ENCODE results near the gene FGF2.

Gene FGF2

DNA sequence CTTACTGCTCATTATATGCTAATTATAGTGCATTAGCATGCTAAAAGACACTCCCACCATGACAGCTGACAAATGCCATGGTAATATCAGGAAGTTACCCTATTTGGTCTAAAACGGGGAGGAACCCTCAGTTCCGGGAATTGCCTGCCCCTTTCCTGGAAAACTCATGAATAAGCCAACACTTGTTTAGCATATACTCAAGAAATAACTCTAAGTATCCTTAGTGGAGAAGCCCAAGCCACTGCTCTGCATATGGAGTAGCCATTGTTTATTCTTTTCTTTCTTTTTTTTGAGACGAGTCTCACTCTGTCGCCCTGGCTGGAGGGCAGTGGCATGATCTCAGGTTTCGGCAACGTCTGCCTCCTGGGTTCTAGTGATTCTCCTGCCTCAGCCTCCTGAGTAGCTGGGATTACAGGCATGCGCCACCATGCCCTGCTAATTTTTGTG, 80.3 kb downstream of the FGF2 start:
- TF ChIP-seq, protein P1, sequence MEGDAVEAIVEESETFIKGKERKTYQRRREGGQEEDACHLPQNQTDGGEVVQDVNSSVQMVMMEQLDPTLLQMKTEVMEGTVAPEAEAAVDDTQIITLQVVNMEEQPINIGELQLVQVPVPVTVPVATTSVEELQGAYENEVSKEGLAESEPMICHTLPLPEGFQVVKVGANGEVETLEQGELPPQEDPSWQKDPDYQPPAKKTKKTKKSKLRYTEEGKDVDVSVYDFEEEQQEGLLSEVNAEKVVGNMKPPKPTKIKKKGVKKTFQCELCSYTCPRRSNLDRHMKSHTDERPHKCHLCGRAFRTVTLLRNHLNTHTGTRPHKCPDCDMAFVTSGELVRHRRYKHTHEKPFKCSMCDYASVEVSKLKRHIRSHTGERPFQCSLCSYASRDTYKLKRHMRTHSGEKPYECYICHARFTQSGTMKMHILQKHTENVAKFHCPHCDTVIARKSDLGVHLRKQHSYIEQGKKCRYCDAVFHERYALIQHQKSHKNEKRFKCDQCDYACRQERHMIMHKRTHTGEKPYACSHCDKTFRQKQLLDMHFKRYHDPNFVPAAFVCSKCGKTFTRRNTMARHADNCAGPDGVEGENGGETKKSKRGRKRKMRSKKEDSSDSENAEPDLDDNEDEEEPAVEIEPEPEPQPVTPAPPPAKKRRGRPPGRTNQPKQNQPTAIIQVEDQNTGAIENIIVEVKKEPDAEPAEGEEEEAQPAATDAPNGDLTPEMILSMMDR (IDR thresholded peaks at IDR 0.05; ENCODE audit: control insufficient read depth, insufficient read depth, low read depth, low read length, missing control alignments): no peak
- no peak for DNase-seq (ENCODE audit: low read depth)
- H3K4me3 ChIP-seq (ENCODE audit: control insufficient read depth, low read depth, low read length): no peak overlapping the region

DNA sequence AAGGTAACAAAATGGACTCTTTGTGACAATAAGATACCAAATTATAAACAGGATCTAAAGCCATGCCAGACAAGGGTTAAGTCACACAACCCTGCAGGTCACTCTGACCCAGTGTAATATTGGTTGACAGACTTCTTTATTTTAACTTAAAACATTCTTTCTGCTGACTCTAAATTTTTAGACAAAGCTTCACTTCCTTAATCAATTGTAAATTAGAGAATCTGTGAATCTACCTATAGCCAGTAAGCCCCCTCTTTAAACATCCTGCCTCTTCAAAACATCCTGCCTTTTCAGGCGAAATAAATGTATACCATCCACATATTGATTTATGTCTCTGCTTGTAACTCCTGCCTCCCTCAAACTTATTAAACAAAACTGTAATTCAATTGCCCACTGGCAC, 81.6 kb downstream of the FGF2 start:
- no peak for DNase-seq (ENCODE audit: low read depth)
- H3K4me3 ChIP-seq (ENCODE audit: control insufficient read depth, low read depth, low read length): no peak overlapping the region
- TF ChIP-seq, protein P1 (IDR thresholded peaks at IDR 0.05; ENCODE audit: control insufficient read depth, insufficient read depth, low read depth, low read length, missing control alignments): no peak

DNA sequence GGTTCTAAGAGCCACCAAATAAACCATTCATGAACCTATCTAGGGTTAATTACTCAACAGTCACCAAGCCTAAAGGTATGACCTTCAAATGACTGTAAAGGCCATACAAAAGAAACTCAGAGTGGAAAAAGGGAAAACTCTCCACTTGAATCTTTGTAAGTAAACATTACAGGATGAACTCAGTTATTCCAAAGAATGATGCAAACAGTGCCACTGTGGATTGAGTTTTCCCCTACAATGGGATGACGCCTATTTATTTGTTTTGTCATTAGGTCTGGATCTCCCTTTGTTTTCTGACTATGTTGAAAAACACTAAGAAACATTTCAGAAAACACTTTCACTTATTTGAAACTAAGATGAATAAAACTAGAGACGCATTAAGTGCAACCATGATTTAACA, 83.1 kb downstream of the FGF2 start:
- TF ChIP-seq, protein P1 (IDR thresholded peaks at IDR 0.05; ENCODE audit: control insufficient read depth, insufficient read depth, low read depth, low read length, missing control alignments): no peak
- no peak for DNase-seq (ENCODE audit: low read depth)
- no peak overlapping the region for H3K4me3 ChIP-seq (ENCODE audit: control insufficient read depth, low read depth, low read length)

DNA sequence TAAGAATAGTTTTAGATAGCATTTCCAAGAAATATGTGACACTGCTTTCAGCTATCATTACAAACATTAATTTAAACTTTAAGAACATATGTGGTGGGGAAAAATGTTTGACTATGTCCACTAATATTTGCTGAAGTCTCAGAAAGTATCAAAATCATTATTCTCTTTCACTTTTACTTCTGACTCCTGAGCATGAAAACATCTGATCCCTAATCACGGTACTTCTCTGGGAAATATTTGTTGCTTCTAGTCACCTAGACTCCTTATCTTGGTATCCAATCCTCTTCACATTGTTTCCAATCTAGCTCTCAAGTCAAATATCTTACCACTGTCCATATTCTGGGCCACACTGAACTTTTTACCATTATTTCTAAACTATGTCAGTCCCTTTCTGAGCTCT, 85.0 kb downstream of the FGF2 start:
- no peak for DNase-seq (ENCODE audit: low read depth)
- H3K4me3 ChIP-seq (ENCODE audit: control insufficient read depth, low read depth, low read length): no peak overlapping the region
- TF ChIP-seq, protein P1 (IDR thresholded peaks at IDR 0.05; ENCODE audit: control insufficient read depth, insufficient read depth, low read depth, low read length, missing control alignments): no peak

DNA sequence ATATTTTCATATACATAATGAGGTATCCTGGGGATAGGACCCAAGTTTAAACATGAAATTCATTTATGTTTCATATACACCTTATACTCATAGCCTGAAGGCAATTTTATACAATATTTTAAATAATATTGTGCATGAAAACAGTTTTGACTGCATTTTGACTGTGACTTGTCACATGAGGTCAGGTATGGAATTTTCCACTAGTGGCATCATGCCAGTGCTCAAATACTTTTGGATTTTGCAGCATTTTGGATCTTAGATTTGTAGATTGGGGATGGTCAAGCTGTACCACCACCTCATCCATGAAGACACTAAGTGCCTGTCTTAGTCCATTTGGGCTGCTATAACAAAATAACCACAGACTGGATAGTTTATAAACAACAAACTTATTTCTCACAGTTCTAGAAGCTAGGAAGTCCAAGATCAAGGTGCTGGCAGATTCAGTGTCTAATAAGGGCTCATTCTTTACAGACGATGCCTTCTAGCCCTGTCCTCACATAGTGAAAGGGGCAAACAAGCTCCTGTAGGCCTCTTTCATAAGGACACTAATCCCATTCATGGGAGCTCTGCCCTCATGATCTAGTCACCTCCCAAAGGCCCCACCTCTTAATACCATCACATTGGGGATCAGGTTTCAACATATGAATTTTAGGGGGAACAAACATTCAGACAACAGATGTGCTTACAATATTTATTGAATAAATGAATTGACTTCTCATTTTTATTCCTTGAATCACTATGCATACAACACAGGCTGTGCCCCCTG, 86.4 kb downstream of the FGF2 start:
- no peak overlapping the region for H3K4me3 ChIP-seq (ENCODE audit: control insufficient read depth, low read depth, low read length)
- TF ChIP-seq, protein P1 (IDR thresholded peaks at IDR 0.05; ENCODE audit: control insufficient read depth, insufficient read depth, low read depth, low read length, missing control alignments): no peak
- DNase-seq (ENCODE audit: low read depth): no peak

DNA sequence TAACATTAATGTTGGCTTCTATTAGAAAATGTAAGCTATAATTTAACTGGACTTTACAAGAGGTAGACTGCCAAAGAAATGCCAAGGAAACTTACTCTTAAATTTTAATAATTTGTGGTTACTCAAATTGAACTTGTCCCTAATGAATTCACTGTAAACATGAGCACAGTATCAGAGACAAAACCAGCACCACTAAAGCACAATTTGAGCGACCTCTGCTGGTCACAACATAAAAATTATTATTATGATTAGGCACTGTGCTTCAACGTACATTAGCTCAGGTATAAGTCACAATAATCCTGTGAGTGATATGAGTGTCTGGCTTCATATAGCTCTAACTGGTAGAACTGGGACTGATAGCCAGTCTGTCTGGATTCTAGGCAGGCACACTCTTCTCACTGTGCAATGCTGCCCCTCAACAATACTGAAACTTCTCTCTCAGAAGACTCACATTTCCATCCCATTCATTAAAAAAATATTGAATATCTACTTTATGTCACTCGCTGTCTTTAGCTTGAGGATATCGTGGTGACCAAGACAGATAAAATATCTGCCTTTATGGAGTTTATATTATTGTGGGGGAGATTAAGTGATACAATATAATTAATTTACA, 87.8 kb downstream of the FGF2 start:
- TF ChIP-seq, protein P1 (IDR thresholded peaks at IDR 0.05; ENCODE audit: control insufficient read depth, insufficient read depth, low read depth, low read length, missing control alignments): peak; percentile 33
- DNase-seq (ENCODE audit: low read depth): no peak
- H3K4me3 ChIP-seq (ENCODE audit: control insufficient read depth, low read depth, low read length): no peak overlapping the region

Measured in AG09309 (cell line).